Measurements from ENCODE around the gene SLC25A19. TPM values are rescaled to one million over a fixed set of nuclear protein-coding genes. Genes with fewer than 3 reads are reported as not detected.

SLC25A19 gene
- total RNA-seq, 4 donors from 2014 or later: 4.0 to 7.1 (median 5.9) TPM

- H3K4me3 ChIP-seq (ENCODE audit: low read depth, poor library complexity, severe bottlenecking): no peak overlapping the region
- TF ChIP-seq POLR2A (IDR thresholded peaks at IDR 0.05) (no peak), CTCF (IDR thresholded peaks at IDR 0.05) (no peak)
- intact Hi-C loops (cut with DNase I; ENCODE audit: low total_unique reads): no loop called here
- 81 to 82% methylated on average over 10 of the region's 10 CpGs for WGBS, 2 donors
- no peak for DNase-seq (ENCODE audit: low spot score in 2 of 2)
These were observed 29.5 kb upstream of the SLC25A19 start for GRCh38 chr17:75318615-75319222.

GRCh38 chr17:75318211-75318610 is 29.0 kb upstream of the SLC25A19 start:
- DNase-seq (ENCODE audit: low spot score in 2 of 2): no peak
- intact Hi-C loops (cut with DNase I; ENCODE audit: low total_unique reads): no loop called here
- H3K4me3 ChIP-seq (ENCODE audit: low read depth, poor library complexity, severe bottlenecking): no peak overlapping the region
- no peak for TF ChIP-seq POLR2A (IDR thresholded peaks at IDR 0.05)
- no peak for TF ChIP-seq CTCF (IDR thresholded peaks at IDR 0.05)
- WGBS, 2 donors: 70 to 73% methylated on average over 10 of the region's 10 CpGs

GRCh38 chr17:75317671-75318070 is 28.4 kb upstream of the SLC25A19 start:
- TF ChIP-seq POLR2A (IDR thresholded peaks at IDR 0.05) (no peak), CTCF (IDR thresholded peaks at IDR 0.05) (no peak)
- intact Hi-C loops (cut with DNase I; ENCODE audit: low total_unique reads): no loop called here
- H3K4me3 ChIP-seq (ENCODE audit: low read depth, poor library complexity, severe bottlenecking): no peak overlapping the region
- no peak for DNase-seq (ENCODE audit: low spot score in 2 of 2)
- WGBS, 2 donors: 73 to 83% methylated on average over 11 of the region's 11 CpGs

- intact Hi-C loops (cut with DNase I; ENCODE audit: low total_unique reads): no loop called here
- no peak overlapping the region for H3K4me3 ChIP-seq (ENCODE audit: low read depth, poor library complexity, severe bottlenecking)
- WGBS, 2 donors: 86 to 87% methylated on average over 5 of the region's 5 CpGs
- TF ChIP-seq POLR2A (IDR thresholded peaks at IDR 0.05) (no peak), CTCF (IDR thresholded peaks at IDR 0.05) (no peak)
- DNase-seq (ENCODE audit: low spot score in 2 of 2): no peak
These were observed 27.0 kb upstream of the SLC25A19 start for GRCh38 chr17:75316253-75316652.

GRCh38 chr17:75315541-75316243 is 26.5 kb upstream of the SLC25A19 start:
- TF ChIP-seq POLR2A (IDR thresholded peaks at IDR 0.05) (no peak), CTCF (IDR thresholded peaks at IDR 0.05) (no peak)
- H3K4me3 ChIP-seq (ENCODE audit: low read depth, poor library complexity, severe bottlenecking): no peak overlapping the region
- DNase-seq (ENCODE audit: low spot score in 2 of 2): no peak
- intact Hi-C loops (cut with DNase I; ENCODE audit: low total_unique reads): no loop called here
- WGBS, 2 donors: 68 to 74% methylated on average over 16 to 19 of the region's 19 CpGs

Measured in lower leg skin (tissue), 4 donors.